GM19193 (cell line): ENCODE data around the gene MOSMO.

ENCODE experiments used
- POLR2A ChIP-seq: IDR thresholded peaks from 4 replicates; pipeline ENCODE4 v1.6.1; 2011; ENCODE audit not compliant: insufficient read depth, insufficient read length; ENCODE audit errors: extremely low read depth

The MOSMO gene

DNA sequence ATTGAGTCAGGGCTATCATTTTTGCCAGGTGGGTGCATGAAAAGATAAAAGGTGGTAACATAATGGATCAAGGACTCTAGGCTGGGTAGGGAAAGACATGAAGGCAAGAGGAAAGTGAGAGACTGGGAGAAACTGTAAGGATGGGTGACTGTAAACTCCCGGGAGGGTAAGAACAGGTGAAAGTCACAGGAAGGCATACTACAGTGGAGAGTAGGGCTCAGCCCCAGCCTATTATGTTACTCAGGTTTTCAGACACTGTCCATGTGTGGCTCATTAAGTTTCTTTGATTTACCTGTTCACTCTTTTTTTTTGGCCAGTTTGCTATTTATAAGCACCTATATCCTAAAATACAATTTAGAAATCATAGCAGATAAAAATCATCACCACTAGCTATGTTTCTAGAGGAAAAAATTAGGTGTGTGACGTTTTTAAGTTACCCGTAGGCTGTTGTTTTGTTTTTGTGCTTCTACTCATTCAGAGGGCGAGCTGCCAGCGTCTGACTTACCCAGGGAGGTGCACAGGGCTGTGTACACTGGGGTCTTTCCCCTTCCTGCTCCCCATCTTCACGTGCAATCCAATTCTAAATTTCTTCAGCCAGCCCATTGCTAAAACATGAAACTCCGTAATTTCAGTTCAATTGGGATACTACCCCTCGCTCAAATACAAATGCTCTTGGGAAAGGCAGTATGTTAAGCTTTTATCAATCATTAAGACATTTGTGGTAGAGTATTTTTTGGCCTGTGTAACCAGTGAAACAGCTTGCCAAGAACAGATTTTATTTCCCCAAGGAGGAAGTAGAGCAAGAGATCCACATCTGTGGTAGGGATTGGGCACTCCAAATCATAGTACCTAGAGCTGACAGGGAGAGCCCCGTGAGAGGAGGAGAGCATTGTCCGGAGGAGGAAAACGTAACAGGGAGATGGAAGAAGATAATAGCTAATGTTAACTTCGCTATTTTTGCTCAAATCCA lies 62.7 kb downstream of the MOSMO start:
- no peak for TF ChIP-seq POLR2A

DNA sequence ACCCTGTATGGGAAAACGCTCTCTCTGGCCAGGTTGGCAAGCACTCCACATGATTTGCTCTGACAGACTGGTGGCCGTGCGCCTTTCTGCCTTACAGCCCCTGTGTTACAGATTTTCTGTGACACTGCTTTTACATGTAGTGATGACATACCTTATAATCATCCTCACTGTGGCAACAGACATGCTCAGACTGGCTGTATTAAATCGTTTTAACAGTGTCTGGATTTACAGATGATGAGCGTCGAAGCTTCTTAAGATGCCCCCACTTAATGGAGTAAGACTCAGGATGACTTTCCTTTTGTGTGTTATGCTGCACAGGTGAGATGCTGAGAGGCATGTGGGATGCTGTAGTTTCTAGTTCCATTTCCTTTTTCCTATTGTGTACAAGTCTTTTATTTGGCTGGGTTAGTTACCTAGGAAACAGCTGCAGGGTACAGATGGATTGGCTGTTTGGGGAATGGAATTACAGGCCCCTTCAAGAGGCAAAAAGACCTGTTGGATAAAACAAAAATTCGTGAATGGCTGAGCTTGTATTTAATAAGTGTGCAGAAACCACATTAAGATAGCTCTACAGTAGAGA lies 63.5 kb downstream of the MOSMO start:
- no peak for TF ChIP-seq POLR2A

GRCh38 chr16:22073350-22073749 lies 65.4 kb downstream of the MOSMO start:
- no peak for TF ChIP-seq POLR2A

- TF ChIP-seq POLR2A, result no peak
Observed at GRCh38 chr16:22075043-22075757, 67.3 kb downstream of the MOSMO start.

DNA sequence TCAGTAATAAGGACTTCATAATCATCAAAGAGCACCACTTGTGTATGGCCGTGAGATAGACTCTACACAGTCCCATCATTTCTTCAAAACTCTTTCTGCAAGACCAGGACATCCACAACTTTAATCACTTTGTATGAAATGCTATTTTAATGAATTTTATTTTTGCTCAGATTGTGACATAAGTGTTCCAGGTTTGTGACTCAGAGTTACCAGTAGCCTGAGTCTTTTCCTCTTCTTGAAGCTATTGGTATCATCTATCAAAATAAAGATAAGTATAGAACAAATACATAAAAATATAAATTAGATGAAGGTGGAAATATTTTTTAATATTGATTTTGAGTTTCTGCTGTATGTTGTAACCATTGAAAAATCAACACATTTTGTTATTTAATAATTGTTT lies 67.9 kb downstream of the MOSMO start:
- TF ChIP-seq POLR2A, result no peak

- TF ChIP-seq POLR2A, result no peak
Observed at GRCh38 chr16:22077700-22078313, 69.9 kb downstream of the MOSMO start.

GRCh38 chr16:22078656-22079055 lies 70.7 kb downstream of the MOSMO start:
- no peak for TF ChIP-seq POLR2A

DNA sequence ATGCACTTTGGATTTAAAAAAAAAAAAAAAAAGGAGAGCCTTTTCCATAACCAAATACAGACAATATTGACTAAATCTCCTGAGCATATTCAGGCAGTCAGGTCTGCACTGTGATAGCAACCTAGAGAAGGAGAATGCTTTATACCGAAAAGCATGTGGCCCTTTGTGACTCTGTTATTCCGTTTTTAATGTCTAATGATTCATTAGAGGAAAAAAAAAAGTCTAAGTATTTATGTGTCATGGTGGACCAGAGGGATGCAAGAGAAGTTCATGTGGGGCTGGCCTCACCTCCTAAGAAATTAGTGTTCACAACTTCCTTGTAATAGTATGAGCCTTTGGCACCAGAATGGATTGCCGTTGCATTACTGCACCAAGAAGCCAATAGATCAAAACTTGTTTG lies 73.1 kb downstream of the MOSMO start:
- TF ChIP-seq POLR2A, result no peak

GRCh38 chr16:22086440-22086839 lies 78.5 kb downstream of the MOSMO start:
- no peak for TF ChIP-seq POLR2A

DNA sequence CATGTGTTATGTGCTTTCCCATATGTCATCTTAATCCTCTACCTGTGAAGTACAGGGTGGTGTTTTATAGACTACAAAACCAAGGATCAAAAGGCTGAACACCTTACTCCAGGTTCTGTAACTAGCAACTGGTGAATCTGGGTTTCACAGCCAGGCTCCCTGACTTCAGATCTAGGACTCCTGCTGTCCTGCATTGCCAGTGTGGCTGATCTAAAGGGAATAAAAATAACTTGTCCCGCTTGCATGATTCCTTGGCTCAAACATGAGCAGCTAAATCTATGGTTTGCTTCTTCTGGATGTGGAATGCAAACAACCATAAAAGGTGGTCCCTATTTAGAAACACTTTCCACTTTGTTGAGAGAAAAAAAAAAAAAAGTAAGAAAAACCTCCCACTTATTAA lies 80.7 kb downstream of the MOSMO start:
- no peak for TF ChIP-seq POLR2A

- TF ChIP-seq POLR2A, result no peak
Observed at GRCh38 chr16:22089910-22090309, 82.0 kb downstream of the MOSMO start.

DNA sequence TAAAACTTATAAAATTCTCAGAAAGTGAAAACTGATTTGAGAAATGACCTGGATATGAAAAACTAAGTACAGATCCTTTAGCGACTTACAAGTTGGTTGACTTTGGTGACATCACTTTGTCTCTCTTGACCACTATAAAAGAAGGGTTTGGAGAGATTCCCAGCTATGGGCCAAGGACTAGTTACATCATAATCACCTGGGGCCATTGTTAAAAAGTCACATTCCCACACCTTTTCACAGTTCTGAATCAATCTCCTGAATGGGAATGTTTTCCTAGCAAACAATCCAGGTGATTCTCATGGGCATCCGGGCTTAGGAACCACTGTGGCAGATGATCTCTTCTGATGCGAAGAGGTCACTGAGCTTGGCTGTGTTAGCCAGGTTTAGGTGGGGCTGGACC lies 83.8 kb downstream of the MOSMO start:
- TF ChIP-seq POLR2A, result no peak

DNA sequence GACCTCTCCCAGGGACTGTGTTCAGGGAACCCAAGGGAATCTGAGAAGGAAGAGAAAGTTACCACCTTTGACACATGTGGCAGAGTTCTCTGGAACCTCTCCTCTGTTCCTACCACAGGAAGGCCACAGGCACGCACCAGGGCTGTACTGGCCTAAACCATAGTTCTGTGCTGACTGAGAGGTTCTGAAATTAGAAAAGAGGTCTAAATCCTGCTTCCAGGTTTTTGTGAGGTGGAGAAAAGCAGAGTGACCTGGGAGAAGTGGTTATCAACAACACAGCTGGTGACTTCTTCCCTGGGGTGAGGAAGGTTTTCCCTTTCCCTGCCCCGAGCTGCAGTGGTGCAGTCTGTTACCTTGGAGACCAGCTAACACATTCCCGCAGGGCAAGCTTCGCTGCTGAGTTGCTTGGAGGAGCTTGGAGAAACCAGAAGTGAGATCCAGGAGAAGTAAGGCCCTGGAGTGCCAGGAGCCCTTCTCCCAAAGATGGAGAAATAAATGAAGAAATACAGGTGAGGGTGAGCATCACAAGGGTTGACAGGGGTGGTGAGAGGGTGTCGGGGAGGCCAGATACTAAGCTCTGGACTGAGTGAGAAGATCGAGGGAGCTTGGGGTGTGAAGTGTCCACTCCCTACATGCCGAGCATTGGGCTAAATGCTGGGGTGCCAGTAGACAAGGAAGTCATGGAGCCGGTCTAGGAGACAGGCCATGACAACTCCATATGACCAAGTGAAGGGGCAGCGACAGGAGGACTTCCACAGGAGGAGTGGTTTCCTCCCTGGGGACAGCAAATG lies 84.4 kb downstream of the MOSMO start, which contains the start of gene VWA3A:
Gene VWA3A, plus strand, starts transcription at position 399 of the 791 bp plus-strand sequence. Its CDS starts 97 bp downstream, at position 496.
- TF ChIP-seq POLR2A, result no peak

GRCh38 chr16:22093331-22093730 lies 85.4 kb downstream of the MOSMO start:
- no peak for TF ChIP-seq POLR2A
